ENCODE measurements around the gene SERPINB7. TPM values are rescaled to one million over a fixed set of nuclear protein-coding genes. Genes with fewer than 3 reads are reported as not detected.

The SERPINB7 gene
- polyA plus RNA-seq, 1 donor (not counting 4 experiments of a cell fraction or from before 2014, with no cell fraction given) = 408 TPM

GRCh38 chr18:63730773-63731172 is 44.4 kb upstream of the SERPINB7 start:
- Histone ChIP-seq H3K27ac (ENCODE audit: control insufficient read depth, insufficient read depth, low read length) (no peak overlapping the region), H3K27me3 (ENCODE audit: control insufficient read depth, extremely low read depth, insufficient read depth, low read length) (no peaks in the 10 kb centered on the region), H2AFZ (ENCODE audit: control insufficient read depth, low read length) (no peak overlapping the region), H4K20me1 (ENCODE audit: control insufficient read depth, extremely low read depth, insufficient read depth, low read length) (no peaks in the 10 kb centered on the region), H3K4me1 (ENCODE audit: control insufficient read depth, extremely low read depth, insufficient read depth, low read length) (peaks cover 14% of the 10 kb centered on the region), H3K9me1 (ENCODE audit: control insufficient read depth, extremely low read depth, insufficient read depth, low read length) (no peaks in the 10 kb centered on the region), H3K79me2 (ENCODE audit: control insufficient read depth, insufficient read depth, low read length) (no peaks in the 10 kb centered on the region), H3K36me3 (ENCODE audit: control insufficient read depth in 2 of 2, extremely low read depth in 1 of 2, insufficient read depth in 2 of 2, low read length in 2 of 2) (no peaks in the 10 kb centered on the region), H3K4me2 (ENCODE audit: control insufficient read depth, extremely low read depth, insufficient read depth, low read depth, low read length) (peak overlapping the region; percentile 0), H3K9me3 (ENCODE audit: control insufficient read depth, low read depth, low read length) (no peaks in the 10 kb centered on the region), H3K4me3 (ENCODE audit: control insufficient read depth in 2 of 3, extremely low read depth in 1 of 3, insufficient read depth in 2 of 3, low read depth in 1 of 3, low read length in 3 of 3) (no peak overlapping the region), H3K9ac (ENCODE audit: control insufficient read depth, extremely low read depth, insufficient read depth, low read length) (no peak overlapping the region)
- dilution Hi-C loops (cut with MboI; ENCODE audit: extremely low pct_ligation_motif_present, low sequenced_read_pairs) = no loop called here
- peak; percentile 34 for FAIRE-seq
- DNase-seq (ENCODE audit: low read depth, low spot score) = peak; percentile 9
- TF ChIP-seq, protein P1, sequence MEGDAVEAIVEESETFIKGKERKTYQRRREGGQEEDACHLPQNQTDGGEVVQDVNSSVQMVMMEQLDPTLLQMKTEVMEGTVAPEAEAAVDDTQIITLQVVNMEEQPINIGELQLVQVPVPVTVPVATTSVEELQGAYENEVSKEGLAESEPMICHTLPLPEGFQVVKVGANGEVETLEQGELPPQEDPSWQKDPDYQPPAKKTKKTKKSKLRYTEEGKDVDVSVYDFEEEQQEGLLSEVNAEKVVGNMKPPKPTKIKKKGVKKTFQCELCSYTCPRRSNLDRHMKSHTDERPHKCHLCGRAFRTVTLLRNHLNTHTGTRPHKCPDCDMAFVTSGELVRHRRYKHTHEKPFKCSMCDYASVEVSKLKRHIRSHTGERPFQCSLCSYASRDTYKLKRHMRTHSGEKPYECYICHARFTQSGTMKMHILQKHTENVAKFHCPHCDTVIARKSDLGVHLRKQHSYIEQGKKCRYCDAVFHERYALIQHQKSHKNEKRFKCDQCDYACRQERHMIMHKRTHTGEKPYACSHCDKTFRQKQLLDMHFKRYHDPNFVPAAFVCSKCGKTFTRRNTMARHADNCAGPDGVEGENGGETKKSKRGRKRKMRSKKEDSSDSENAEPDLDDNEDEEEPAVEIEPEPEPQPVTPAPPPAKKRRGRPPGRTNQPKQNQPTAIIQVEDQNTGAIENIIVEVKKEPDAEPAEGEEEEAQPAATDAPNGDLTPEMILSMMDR (optimal IDR thresholded peaks at IDR 0.05 in 1 of 3, IDR thresholded peaks at IDR 0.05 in 1 of 3, conservative IDR thresholded peaks at IDR 0.05 in 1 of 3; ENCODE audit: extremely low read depth in 1 of 3, insufficient read depth in 2 of 3, low read length in 3 of 3) = no peak
- no peak for TF ChIP-seq EZH2 (IDR thresholded peaks at IDR 0.05; ENCODE audit: low read length)

- H3K4me2 ChIP-seq (ENCODE audit: control insufficient read depth, extremely low read depth, insufficient read depth, low read depth, low read length) = peak overlapping the region; percentile 0
- TF ChIP-seq, protein P1 (optimal IDR thresholded peaks at IDR 0.05 in 1 of 3, IDR thresholded peaks at IDR 0.05 in 1 of 3, conservative IDR thresholded peaks at IDR 0.05 in 1 of 3; ENCODE audit: extremely low read depth in 1 of 3, insufficient read depth in 2 of 3, low read length in 3 of 3) = no peak
- no peak for TF ChIP-seq EZH2 (IDR thresholded peaks at IDR 0.05; ENCODE audit: low read length)
- dilution Hi-C loops (cut with MboI; ENCODE audit: extremely low pct_ligation_motif_present, low sequenced_read_pairs) = no loop called here
- no peak overlapping the region for H2AFZ ChIP-seq (ENCODE audit: control insufficient read depth, low read length)
- no peaks in the 10 kb centered on the region for H4K20me1 ChIP-seq (ENCODE audit: control insufficient read depth, extremely low read depth, insufficient read depth, low read length)
- no peaks in the 10 kb centered on the region for H3K9me1 ChIP-seq (ENCODE audit: control insufficient read depth, extremely low read depth, insufficient read depth, low read length)
- H3K27me3 ChIP-seq (ENCODE audit: control insufficient read depth, extremely low read depth, insufficient read depth, low read length) = no peaks in the 10 kb centered on the region
- H3K79me2 ChIP-seq (ENCODE audit: control insufficient read depth, insufficient read depth, low read length) = no peaks in the 10 kb centered on the region
- H3K9ac ChIP-seq (ENCODE audit: control insufficient read depth, extremely low read depth, insufficient read depth, low read length) = no peak overlapping the region
- DNase-seq (ENCODE audit: low read depth, low spot score) (no peak), FAIRE-seq (no peak)
- no peaks in the 10 kb centered on the region for H3K9me3 ChIP-seq (ENCODE audit: control insufficient read depth, low read depth, low read length)
- peaks cover 14% of the 10 kb centered on the region for H3K4me1 ChIP-seq (ENCODE audit: control insufficient read depth, extremely low read depth, insufficient read depth, low read length)
- H3K4me3 ChIP-seq (ENCODE audit: control insufficient read depth in 2 of 3, extremely low read depth in 1 of 3, insufficient read depth in 2 of 3, low read depth in 1 of 3, low read length in 3 of 3) = no peak overlapping the region
- H3K36me3 ChIP-seq (ENCODE audit: control insufficient read depth in 2 of 2, extremely low read depth in 1 of 2, insufficient read depth in 2 of 2, low read length in 2 of 2) = no peaks in the 10 kb centered on the region
- H3K27ac ChIP-seq (ENCODE audit: control insufficient read depth, insufficient read depth, low read length) = no peak overlapping the region
Measured at GRCh38 chr18:63731215-63731614, 44.0 kb upstream of the SERPINB7 start.

All from keratinocyte (primary cell).